GM18907 (cell line): ENCODE results near the gene CHRNB2.

Experiments
- ATAC-seq: cut with Tn5 transposase; IDR thresholded peaks from one replicate; pipeline ENCODE4 v1.9.1; 2021; ENCODE audit warnings: mild to moderate bottlenecking, moderate library complexity; ENCODE audit not compliant: unreplicated experiment

Gene CHRNB2

DNA sequence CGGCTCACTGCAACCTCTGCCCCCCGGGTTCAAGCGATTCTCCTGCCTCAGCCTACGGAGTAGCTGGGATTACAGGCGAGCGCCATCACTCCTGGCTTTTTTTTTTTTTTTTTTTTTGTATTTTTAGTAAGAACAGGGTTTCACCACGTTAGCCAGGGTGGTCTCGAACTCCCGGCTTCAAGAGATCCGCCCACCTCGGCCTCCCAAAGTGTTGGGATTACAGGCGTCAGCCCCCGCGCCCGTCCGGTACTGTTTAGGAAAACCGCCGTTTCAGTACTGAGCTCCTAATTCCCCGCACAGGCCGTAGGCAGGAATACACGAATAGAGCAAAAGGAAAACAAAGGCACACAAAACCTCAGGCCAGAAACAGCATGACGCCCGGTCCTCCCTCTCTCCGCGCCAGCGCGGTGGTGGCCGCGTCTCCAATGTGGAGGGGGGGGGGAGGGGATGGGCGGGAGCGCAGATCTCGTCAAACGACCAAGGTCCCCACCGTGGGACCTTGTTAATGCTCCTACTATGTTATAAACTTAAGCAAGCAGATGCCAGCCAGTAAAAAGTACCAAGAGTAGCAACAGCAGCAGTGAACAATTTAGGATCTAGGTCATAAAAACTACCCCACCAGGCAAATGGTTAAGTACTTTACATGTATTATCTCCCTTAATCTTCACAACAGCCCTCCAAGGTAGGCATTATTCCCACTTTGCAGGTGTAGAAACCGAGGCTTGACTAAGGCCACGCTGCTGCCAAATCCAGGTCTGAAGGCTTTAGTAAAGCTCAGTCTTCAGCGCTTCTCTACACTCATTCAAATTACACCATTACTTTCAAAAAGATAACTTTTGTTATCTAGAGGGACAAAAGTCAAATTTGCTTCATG, 41.1 kb downstream of the CHRNB2 start:
- no peak for ATAC-seq

DNA sequence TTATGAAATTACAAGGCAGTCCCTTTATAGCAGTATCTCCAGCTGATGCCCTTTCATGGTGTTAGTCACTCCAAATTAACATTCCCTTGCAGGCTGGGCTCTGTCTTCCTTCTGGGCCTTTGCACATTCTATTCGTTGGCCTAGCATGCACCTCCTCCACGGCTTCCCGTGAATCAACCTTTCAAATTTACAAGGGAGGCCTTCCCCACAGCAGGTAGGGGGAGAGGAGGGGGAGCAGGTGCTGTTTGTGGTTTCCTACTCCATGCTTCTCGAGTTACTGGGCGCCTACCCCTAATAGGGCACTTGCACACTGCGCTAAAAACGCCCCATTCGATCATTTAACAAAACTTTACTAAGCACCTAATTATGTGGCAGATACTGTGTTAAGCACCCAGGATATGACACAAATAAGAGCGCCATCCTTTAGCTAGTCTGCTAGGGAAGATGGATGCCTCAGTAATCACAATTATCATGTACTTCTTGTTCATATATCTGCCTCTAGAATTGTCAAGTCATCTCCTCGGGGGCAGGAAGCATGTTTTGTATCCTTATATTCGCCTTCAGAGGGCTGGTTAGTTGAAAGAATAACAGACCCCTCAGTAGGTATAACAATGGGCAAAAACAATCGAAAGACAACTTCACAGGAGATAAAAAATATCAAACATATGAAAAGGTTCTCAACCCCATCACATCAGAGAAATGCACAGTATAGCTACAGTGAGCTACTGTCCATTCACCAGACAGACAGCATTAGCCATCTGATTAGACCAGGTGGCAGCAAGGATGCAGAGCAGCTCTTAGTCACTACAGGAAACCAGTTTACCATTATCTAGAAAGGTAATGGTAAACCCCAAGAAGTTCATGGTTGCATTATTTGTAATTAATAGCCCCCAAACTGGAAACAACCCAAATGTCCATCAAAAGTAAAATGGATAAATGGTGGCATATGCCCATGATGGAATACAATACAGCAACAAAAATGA, 42.1 kb downstream of the CHRNB2 start:
- no peak for ATAC-seq

DNA sequence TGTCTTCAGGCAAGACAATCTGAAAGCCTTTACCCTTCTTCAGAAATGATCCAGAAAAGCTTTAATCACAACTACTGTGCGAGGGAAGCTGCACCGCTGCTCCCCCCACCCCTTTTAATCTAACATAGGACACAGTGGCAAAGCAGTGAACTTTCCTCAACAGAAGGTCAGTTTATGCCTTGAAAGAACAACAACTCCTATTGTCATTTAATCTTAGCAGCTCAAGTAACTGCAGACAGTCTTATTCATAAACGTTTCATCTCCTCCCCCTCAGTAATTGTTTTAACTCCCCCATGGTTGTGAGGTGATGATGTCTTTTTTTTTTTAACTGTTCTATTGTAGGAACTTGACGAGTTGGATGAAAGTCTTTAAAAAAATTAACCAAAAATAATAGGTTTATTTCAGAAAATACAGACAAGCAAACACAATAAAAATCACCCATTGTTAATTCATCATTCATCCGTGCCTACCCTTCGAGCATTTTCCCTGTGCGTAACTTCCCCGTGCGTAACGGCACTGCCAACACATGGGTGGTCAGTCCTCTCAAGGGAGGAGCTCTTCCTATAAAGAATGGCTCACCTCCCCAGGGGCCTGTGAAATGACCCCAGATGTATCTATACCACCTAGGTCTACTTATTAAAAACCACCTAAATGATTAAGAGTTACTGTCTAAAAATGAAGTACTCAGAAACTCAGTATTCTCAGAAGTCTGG, 43.7 kb downstream of the CHRNB2 start:
- no peak for ATAC-seq

DNA sequence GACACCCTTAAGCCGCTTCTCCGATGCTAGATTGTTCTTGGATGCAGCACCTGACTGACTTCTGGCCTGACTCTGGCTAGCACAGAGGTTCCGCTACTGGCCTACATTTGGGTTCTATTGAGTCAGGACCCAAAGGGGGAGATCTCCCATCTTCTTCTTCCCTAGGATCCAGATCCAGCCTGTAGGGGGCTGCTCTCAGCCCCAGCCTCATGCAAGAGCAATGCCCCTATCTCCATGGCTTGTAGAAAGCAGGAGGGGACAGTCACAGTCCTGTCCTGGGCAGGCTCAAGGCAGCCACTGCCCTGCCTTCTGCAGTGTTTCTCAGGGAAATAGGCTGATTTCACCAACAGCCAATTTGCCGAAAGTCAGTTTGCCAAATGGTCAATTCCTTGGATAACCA, 46.7 kb downstream of the CHRNB2 start:
- ATAC-seq, result no peak

DNA sequence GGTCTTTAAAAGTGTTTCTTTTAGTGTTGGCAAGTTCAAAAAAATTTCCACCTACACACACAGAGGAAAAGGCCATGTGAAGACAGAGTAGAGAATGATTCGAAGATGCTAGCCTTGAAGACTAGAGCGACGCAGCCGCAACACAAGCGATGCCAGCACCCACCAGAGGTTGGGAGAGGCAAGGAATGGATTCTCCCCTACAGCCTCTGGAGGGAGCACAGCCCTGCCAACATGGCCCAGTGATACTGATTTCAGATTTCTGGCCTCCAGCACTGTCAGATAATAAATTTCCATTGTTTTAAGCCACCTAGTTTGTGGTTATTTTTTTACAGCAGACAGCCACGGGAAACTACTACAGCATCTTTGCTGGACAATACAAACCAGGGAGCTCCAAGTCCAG, 47.3 kb downstream of the CHRNB2 start:
- no peak for ATAC-seq

DNA sequence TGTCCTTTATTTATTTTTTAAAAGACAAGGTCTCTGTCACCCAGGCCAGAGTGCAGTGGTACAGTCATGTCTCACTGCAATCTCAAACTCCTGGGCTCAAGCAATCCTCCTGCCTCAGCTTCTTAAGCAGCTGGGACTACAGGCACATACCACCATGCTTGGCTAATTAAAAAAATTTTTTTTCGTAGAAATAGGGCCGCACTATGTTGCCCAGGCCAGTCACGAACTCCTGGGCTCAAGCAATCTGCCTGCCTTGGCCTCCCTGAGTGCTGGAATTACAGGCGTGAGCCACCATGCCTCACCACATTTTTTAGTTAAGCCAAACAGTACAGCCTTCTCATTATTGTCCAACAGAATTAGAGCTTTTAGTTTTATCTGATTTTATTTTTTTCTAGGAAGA, 47.8 kb downstream of the CHRNB2 start:
- ATAC-seq, result no peak

DNA sequence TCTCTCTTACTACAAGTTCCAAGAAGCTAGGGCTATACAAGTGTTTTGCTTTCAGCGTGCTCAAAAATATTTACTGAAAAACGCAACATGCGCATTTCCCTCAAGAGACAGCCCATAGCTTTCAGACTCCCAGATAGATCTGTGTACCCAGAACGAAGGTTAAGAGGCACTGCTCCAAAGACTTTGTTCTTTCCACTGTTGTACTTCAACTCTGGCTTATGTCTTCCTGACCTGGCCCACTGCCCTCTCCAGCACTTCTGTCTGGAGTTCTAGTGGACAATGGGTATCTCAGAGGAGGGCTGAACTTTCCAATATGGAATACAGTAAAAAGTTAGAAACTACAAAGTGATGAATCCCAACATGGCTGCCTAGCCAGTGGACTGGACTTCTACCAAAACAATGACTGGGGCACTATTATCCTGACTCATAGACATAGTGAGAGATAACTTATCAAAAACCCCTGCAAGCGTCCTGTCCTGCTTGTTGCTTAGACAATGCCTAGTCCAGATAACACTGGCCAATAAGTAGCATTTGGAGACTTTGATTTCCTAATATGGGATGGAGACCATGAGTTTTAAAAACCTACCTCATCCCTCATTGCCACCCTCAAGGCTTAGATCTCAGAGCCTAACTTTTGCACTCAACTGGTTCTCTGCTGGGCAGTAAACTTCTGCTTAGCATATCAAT, 49.2 kb downstream of the CHRNB2 start:
- ATAC-seq, result no peak

DNA sequence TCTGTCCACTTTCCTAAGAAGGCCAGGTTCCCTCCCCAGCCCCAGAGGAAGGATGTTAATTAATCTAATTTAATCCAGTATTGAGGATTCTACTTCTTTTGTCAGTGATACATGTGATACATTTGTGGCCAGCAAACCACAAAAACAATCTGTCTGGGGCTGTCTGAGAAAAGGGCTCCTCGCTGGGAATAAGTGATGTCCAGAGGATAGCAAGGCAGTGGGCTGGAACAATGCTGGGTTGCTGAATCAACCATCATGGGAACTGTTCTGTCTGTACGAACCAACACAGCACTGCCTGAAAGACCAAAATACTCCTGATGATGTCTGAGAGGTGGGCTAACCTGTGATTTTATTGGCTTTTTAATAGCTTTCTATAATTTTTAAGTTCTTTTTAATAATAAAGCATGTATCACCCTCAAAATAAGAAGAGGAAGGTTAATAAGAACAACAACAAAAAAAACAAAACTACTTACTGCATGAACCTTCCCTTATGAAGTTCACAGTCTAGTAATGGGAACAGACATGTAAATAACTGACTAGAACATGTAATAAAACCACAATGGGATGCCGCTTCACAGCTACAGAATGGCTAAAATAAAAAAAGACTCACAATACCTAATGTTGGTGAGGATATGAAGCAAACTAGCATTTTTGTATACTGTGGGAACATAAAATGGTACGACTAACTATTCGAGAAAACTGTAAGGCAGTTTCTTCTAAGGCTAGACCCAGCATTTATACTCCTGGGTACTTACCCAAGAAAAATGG, 51.8 kb downstream of the CHRNB2 start:
- no peak for ATAC-seq

DNA sequence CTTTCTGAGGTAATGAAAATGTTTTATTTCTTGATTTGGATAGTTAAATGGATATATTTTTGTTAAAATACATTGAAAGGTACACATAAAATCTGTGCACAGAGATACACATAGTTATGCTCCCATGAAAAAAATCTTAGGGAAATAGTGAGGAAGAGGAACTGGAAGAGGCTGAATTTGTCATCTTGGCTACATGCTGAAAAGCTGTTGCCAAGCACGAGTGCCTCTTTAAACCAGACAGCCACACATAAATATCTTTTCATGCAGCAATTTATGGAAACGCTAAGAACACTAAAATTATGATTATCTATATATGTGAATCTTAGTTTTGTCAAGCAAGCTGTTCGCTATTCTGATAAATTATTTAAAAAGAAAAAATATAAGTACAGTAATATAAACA, 53.2 kb downstream of the CHRNB2 start:
- ATAC-seq, result no peak

DNA sequence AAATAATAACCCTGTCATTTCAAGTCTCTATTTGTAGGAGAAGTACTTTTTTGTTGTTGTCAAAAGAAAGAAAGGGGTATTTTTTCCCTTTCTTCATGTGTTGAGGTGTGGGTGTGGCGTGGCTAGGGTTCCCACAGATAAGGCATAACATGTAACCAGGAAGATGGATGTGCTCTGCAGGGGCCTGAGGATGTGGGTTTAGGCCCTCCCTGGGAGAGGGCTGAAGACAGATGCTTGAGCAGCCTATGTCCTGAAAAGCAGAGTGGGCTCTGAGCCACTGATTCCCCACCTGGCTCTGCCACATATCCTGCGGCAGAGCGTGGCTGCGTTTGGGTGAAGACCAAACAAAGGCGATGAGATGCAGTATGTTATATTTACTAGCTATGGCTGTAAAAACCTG, 54.3 kb downstream of the CHRNB2 start:
- ATAC-seq, result no peak

DNA sequence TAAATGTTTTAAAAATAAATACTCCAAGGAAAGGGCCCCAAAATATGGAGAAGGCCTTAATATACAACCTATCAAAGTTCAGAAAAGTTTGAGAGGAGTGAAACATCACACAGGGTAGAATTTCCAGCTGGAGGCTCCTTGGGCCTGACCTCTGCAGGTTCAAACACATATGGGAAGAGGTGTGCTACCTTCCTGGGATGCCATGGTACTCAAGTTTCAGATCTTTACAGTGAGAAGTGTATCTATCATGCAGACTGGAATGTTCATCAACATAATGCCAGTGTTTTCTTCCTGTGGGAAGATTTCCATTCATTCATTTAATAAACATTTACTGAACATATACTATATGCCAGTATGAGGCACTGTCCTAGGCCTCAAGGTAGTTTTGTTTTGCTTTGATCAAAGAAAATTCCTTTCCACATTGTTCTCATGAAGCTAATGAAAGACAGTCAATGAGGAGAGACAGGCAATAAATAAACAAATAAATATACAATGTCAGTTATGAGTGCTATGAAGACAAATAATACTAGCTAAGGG, 55.0 kb downstream of the CHRNB2 start:
- ATAC-seq, result no peak

DNA sequence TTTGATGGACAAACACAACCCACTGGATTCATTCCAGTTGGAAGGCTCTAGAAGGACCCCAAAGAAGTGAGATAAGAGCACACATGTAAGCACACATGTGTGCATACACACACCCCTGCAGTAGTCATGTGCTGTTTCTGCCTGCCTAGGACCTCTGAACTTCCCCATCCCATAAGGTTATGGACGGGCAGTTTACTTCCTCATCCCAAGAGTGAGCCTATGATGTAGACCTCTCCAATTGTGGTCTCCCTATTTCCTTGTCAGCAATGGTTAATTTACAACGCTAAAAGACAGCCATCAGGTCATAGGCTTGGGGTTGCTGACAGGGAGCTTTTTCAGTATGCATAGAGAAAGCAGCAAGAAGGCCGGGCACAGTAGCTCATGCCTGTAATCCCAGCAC, 55.8 kb downstream of the CHRNB2 start:
- ATAC-seq, result no peak

DNA sequence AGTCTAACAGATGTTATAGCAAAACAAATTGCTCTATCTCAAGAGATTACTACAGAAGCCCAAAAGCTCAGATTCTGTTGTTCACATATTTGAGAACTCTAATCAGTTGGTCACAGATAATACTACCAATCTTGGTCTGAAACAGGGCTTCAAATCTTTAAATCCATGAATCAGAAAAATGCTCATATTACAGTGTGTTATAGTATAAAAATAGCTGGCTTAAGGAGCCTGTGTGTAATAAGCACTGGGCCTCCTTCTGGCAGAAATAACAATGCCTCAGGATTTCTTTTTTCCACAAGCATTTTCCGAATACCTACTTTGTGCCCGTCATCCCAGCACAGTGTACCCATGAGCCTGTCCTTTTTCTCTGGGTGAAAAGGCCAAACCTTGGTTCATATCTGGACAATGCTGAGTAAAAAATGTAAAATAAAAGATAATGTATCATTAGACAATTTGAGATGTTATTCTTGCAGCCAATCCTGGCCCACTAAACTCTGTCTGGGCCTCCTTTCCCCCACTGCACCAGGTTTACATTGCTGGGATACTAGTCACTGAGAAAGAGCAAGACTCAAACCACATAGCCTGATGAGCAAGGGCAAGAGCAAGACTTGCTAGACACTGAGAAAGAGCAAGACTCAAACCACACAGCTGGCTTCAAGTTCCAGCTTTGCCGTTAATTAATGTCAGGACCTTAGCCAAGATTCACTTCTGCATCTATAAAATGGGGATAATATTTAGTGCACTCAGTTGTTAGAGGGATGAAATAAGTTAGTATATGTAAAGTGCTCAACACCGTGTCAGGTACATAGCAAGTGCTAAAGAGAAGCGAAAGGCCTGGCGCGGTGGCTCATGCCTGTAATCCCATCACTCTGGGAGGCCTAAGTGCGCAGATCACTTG, 57.4 kb downstream of the CHRNB2 start:
- no peak for ATAC-seq

DNA sequence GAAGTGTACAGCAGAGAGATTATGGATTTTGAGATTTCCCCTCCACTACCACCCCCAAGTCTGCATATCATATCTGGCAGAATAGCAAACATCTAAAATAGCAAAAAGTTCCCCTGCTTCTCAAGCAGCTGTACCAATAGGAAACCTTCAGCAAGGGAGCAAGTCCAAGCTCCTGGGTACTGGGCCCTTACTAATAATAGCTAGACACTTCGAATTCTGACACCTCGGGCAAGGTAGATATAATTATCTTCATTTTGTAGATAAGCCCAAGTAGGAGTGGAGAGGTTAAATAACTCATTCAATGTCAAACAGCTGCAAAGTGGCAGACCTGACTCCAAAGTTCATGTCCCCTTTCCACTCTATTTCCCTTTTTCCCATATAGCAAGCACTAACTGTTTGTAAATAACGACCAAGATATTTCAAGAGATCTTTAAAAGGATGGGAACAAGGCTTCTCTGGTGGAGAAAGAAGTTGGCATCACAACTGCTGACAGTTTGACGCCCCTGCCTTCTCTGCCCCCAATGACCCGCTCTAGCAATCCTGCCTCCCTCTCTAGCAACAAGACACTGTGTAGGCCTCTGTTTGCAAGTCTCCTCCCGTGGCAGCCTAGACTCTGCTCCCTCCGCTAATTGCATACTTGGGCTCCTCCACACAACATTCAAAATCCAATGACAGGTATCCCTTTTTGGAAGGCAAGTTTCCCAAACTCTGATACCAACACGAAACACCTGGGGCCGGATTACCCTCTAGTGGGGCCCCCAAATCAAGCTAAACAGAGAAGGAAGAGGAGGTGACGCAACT, 59.1 kb downstream of the CHRNB2 start:
- ATAC-seq, result peak; percentile 22

DNA sequence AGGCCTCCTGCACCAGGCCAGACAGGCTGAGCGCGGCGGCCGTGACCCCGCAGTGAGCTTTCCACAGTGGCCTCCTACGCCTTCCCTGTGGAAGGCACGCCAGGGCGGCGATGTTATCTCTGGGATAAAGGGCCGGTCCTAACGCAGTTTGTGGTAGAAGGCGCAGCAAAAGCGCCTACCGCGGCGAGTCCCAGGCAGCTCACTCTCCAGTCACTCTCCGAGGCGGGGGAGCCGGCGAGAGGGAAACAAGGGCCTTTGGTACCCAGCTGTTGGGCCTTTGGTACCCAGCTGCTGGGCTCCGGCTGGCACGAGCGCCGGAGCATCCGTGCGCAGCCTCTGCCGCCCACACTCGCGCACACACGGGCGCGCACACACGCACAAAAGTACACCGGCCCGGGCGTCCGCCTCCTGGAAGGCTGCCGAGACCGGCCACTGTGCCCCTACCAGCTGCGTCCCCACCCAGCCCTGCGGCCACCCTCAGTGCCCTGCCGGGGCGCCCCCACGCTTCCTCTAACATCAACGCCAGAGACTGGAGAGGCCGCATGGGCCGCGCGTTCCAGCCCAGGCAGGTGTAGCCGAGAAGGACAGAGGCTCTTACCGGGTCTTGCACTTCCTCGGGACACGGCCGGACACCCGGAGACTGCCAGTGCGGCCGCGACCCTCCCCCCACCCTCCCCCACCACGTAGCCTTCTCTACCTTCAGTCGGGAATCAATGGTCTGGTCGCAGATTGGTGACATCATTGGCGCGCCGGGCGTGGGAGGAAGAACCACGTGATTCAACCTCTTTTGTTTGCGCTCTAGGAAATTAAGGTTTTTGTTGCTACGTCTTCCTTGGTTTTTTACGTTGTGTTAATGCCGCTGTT, 59.9 kb downstream of the CHRNB2 start:
- ATAC-seq, result peak; percentile 57

DNA sequence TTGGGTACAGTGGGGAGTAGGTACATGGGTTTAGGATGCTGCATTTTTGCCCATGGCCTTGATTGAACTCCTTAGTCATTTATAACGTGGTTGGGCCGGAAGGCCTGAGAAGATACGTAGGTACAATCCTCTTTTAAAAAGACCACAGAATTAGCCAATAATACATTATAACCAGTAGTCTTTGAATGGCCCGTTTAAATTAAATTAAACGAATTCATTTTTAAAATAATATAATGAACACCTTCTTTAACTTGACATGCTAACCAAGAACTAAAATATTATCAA, 60.5 kb downstream of the CHRNB2 start:
- no peak for ATAC-seq

DNA sequence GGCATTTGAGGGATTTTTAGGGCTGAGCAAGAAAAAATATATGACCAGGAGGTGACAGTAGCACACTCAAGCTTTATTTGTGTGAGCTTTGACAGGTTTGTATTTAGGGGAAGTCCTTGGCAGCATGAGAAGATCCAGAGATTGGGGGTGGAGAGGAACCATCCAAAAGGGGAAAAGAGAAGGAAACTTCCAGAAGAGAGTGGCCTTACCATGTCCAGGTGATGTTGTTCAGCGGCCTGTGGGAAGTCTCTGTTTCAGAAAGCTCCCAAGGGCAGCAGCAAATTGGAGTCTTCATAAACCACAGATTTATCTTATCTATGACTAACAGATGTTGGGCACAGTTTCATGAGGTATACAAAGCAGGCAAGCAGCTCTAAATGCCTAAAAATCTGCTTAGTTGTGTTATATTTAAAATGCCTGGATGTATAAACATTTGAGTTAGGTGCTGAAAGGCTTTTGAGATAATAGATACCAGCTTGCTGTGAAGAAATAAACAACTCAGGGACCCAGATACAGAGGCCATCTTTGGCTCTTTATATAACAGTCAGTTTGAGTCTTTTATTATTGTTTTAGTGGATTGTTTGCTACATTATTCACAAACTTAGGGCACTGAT, 61.6 kb downstream of the CHRNB2 start:
- ATAC-seq, result no peak
